Smooth muscle cell (in vitro differentiated cells): ENCODE results near the gene SETDB1. TPM values are rescaled to one million over a fixed set of nuclear protein-coding genes. Genes with fewer than 3 reads are reported as not detected.
A peak's percentile ranks its signal among the peaks of the same experiment; 100 is the strongest.

Experiments used
- DNase-seq: peaks from one replicate; lab custom pipeline; 2025; ENCODE audit not compliant: unreplicated experiment; lab: John Stamatoyannopoulos, UW
- H2AFZ ChIP-seq: fragments of 200-600 bp; sonication (generic); 2 replicates; pipeline ENCODE4 v1.6.0; 2016; ENCODE audit warnings: antibody characterized with exemption, low read depth, mild to moderate bottlenecking
- H3F3A ChIP-seq: fragments of 200-600 bp; sonication (generic); 2 replicates; pipeline ENCODE4 v1.6.0; 2017; ENCODE audit warnings: antibody characterized with exemption, low read depth
- H3K27ac ChIP-seq: fragments of 200-600 bp; sonication (generic); 2 replicates; pipeline ENCODE4 v1.5.1; 2016; ENCODE audit warnings: low read depth, mild to moderate bottlenecking
- H3K27me3 ChIP-seq: fragments of 200-600 bp; sonication (generic); 2 replicates; pipeline ENCODE4 v1.6.1; 2016; ENCODE audit warnings: low read depth, mild to moderate bottlenecking
- H3K36me3 ChIP-seq: fragments of 200-600 bp; sonication (generic); 2 replicates; pipeline ENCODE4 v1.5.1; 2016; ENCODE audit warnings: low read depth
- H3K4me1 ChIP-seq: fragments of 200-600 bp; sonication (generic); 2 replicates; pipeline ENCODE4 v1.5.1; 2016; ENCODE audit warnings: low read depth
- H3K4me2 ChIP-seq: fragments of 200-600 bp; sonication (generic); 2 replicates; pipeline ENCODE4 v1.6.0; 2016; ENCODE audit warnings: mild to moderate bottlenecking
- H3K4me3 ChIP-seq: fragments of 200-600 bp; sonication (generic); 2 replicates; pipeline ENCODE4 v1.5.1; 2016; ENCODE audit warnings: mild to moderate bottlenecking
- H3K79me2 ChIP-seq: fragments of 200-600 bp; sonication (generic); 2 replicates; pipeline ENCODE4 v1.6.0; 2016; ENCODE audit warnings: low read depth, mild to moderate bottlenecking
- H3K9ac ChIP-seq: fragments of 200-600 bp; sonication (generic); 2 replicates; pipeline ENCODE4 v1.6.0; 2016; ENCODE audit warnings: low read depth
- H3K9me3 ChIP-seq: fragments of 200-600 bp; sonication (generic); replicated peaks from 2 replicates; pipeline ENCODE4 v1.5.1; 2016; ENCODE audit warnings: low read depth
- H4K20me1 ChIP-seq: fragments of 200-600 bp; sonication (generic); 2 replicates; pipeline ENCODE4 v1.6.0; 2016; ENCODE audit warnings: low read depth
- WGBS: methylation state at CpG from one replicate; pipeline ENCODE4 v1.1.7; 2016; ENCODE audit warnings: low lambda C conversion rate; 5-methylcytosine and 5-hydroxymethylcytosine counted together
- polyA plus RNA-seq: library from polyadenylated mRNA; unstranded; fragments of >200 nt; fragmentation: Nextera tagmentation; extraction: Ambion mirVana; gene quantifications from 2 replicates; pipeline ENCODE4 v1.2.1, GENCODE V29; 2016
- total RNA-seq: library from RNA; depleted of rRNA; stranded (reverse); fragments of >200 nt; gene quantifications from 2 replicates; pipeline ENCODE4 v1.2.3, GENCODE V29; 2014
- TF ChIP-seq, protein P1 (sequence below): fragments of 200-600 bp; sonication (generic); IDR thresholded peaks from 2 replicates; pipeline ENCODE4 v1.5.1; 2017; ENCODE audit warnings: borderline replicate concordance, mild to moderate bottlenecking, antibody characterized with exemption; ENCODE audit not compliant: insufficient read depth, poor library complexity, severe bottlenecking

Gene SETDB1
- total and polyA plus RNA-seq, 2 experiments from 2014 or later = 11.3 to 19.1 TPM

DNA sequence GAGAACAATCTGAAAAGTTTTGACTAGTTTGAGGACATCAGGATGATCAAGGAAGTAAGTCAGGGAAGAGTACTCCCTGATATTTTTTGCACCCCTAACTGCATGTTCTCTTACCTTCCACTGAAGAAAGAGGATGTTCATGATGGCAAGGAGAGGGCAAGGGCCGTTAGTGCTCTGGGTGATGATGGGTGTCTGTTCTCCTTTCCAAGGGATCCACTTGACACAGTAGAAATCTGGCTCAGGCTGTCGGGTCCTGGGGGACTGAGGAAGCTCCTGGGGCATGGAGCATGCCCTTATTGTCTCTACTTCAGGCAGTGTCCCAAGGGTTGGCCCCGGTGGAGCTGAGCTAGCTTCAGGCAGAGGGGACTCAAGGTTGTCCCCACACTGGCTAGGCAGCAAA lies 75.9 kb downstream of the SETDB1 start:
- Histone ChIP-seq H3K4me2 (no peak overlapping the region), H4K20me1 (no peaks in the 10 kb centered on the region), H3K4me1 (peaks cover 15% of the 10 kb centered on the region), H3K27ac (no peak overlapping the region), H2AFZ (no peak overlapping the region), H3K9ac (no peak overlapping the region), H3K4me3 (no peak overlapping the region), H3K79me2 (no peaks in the 10 kb centered on the region), H3F3A (peaks cover 11% of the 10 kb centered on the region), H3K27me3 (no peaks in the 10 kb centered on the region), H3K9me3 (no peaks in the 10 kb centered on the region), H3K36me3 (no peaks in the 10 kb centered on the region)
- DNase-seq = no peak
- TF ChIP-seq, protein P1, sequence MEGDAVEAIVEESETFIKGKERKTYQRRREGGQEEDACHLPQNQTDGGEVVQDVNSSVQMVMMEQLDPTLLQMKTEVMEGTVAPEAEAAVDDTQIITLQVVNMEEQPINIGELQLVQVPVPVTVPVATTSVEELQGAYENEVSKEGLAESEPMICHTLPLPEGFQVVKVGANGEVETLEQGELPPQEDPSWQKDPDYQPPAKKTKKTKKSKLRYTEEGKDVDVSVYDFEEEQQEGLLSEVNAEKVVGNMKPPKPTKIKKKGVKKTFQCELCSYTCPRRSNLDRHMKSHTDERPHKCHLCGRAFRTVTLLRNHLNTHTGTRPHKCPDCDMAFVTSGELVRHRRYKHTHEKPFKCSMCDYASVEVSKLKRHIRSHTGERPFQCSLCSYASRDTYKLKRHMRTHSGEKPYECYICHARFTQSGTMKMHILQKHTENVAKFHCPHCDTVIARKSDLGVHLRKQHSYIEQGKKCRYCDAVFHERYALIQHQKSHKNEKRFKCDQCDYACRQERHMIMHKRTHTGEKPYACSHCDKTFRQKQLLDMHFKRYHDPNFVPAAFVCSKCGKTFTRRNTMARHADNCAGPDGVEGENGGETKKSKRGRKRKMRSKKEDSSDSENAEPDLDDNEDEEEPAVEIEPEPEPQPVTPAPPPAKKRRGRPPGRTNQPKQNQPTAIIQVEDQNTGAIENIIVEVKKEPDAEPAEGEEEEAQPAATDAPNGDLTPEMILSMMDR = no peak
- 93% methylated on average over 3 of the region's 3 CpGs for WGBS

DNA sequence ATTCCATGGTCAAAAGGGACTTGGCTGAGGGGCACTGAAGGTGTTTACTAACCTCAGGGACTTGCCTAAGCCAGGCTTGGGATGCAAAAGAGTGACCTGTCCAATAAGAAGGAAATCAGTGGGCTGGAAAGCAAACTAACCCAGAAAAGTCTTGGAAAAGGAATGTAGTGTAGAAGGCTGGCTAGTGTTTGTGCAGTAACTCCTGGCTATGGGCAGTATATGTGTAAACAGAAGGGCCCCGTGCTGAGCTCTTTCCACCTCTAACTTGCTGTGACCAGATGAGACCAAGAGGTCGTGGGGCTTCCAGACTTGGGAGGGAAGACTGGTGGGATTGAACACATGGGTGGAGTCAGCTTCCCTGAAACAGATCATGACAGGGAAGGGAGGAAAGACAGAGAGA lies 76.4 kb downstream of the SETDB1 start:
- peaks cover 15% of the 10 kb centered on the region for H3K4me1 ChIP-seq
- no peak overlapping the region for H3K27ac ChIP-seq

DNA sequence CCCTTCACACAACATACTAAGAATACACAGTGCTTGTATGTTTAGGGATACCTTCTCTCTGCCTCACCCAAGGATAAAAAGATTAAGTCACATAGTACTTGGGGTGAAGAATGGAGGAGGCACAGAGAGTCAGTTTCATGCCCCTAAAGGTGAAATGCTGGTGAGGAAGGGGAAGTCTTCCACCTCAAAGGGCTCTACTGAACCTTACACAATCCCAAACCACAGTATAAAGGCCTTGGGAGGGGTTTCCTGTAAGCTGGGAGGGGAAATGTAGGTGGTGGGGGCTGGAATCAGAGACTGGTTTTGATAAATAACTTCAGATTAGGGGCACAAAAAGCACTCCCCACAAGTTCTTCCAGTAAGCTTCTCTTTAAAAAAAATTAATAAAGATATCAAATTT lies 77.0 kb downstream of the SETDB1 start:
- Histone ChIP-seq H3F3A (peaks cover 13% of the 10 kb centered on the region), H3K9ac (no peak overlapping the region), H3K4me2 (no peak overlapping the region), H3K79me2 (no peaks in the 10 kb centered on the region), H3K36me3 (no peaks in the 10 kb centered on the region), H3K27ac (no peak overlapping the region), H3K27me3 (no peaks in the 10 kb centered on the region), H2AFZ (no peak overlapping the region), H3K4me3 (no peak overlapping the region), H3K4me1 (peaks cover 15% of the 10 kb centered on the region), H3K9me3 (no peaks in the 10 kb centered on the region), H4K20me1 (no peaks in the 10 kb centered on the region)
- DNase-seq = no peak
- TF ChIP-seq, protein P1 = no peak

More for the DNA sequence above, 76.4 kb downstream of the SETDB1 start:
- H2AFZ ChIP-seq = no peak overlapping the region
- H3K79me2 ChIP-seq = no peaks in the 10 kb centered on the region
- TF ChIP-seq, protein P1 = no peak
- no peak overlapping the region for H3K4me3 ChIP-seq
- WGBS = 64% methylated on average over 2 of the region's 2 CpGs
- no peaks in the 10 kb centered on the region for H3K36me3 ChIP-seq
- no peaks in the 10 kb centered on the region for H3K27me3 ChIP-seq
- peaks cover 14% of the 10 kb centered on the region for H3F3A ChIP-seq
- H3K9me3 ChIP-seq = no peaks in the 10 kb centered on the region
- H3K4me2 ChIP-seq = no peak overlapping the region
- H4K20me1 ChIP-seq = no peaks in the 10 kb centered on the region
- no peak overlapping the region for H3K9ac ChIP-seq
- no peak for DNase-seq

DNA sequence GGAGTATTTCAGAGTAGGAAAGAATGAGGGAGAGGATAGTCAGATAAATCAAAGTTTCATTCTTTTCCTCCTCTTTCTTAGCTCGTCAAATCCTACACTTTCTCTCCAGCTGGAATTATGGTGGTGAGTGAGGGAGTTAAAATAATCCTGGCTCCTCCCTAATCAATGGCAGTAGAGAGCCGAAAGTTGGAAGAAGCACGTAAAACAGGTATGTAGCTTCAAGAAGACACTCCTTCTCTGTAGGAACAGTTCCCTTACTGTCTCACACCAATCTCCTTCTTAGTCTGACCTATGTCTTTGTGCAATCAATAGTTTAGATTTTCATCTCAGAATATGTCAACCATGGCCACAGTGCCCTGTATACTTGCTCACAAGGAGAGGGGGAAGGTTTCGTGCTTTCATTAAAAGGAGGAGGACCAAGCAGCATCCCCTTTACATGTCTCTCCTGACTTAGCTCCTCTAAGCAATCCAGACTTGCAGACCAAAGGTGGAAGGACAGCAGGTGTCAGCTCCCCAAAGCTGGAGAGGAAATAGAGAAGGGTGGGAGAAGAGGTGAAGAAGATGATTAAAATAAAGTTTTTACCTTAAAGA lies 79.7 kb downstream of the SETDB1 start:
- H3K9ac ChIP-seq = peak overlapping the region; percentile 92
- no peaks in the 10 kb centered on the region for H3K36me3 ChIP-seq
- H3F3A ChIP-seq = peaks cover 7% of the 10 kb centered on the region
- TF ChIP-seq, protein P1 = no peak
- peak overlapping the region; percentile 97 for H3K27ac ChIP-seq
- peak overlapping the region; percentile 93 for H2AFZ ChIP-seq
- H3K4me2 ChIP-seq = peak overlapping the region; percentile 90
- H3K27me3 ChIP-seq = no peaks in the 10 kb centered on the region
- H3K4me1 ChIP-seq = peaks cover 17% of the 10 kb centered on the region
- H3K79me2 ChIP-seq = peaks cover 12% of the 10 kb centered on the region
- H4K20me1 ChIP-seq = no peaks in the 10 kb centered on the region
- DNase-seq = no peak
- peak overlapping the region; percentile 62 for H3K4me3 ChIP-seq
- H3K9me3 ChIP-seq = no peaks in the 10 kb centered on the region
- 65% methylated on average over 4 of the region's 4 CpGs for WGBS
